Putamen (tissue), 1 donor: ENCODE results near the gene LIPM.
A peak's percentile ranks its signal among the peaks of the same experiment; 100 is the strongest.
"Not testable (repeated sequence)": the region's sequence is repeated elsewhere in the genome, so short reads cannot be mapped to it uniquely, and the experiment has no call there.

Experiments used
- DNase-seq: peaks from one replicate; pipeline ENCODE4 v3.0.0-alpha.2; 2016; ENCODE audit warnings: low spot score

LIPM gene

GRCh38 chr10:88800152-88801125 lies 2.1 kb upstream of the LIPM start:
- DNase-seq, result no peak

- DNase-seq, result no peak
Observed at GRCh38 chr10:88803641-88804040, 1.1 kb downstream of the LIPM start.

- DNase-seq, result no peak
Observed at GRCh38 chr10:88804083-88804812, 1.7 kb downstream of the LIPM start.

GRCh38 chr10:88805361-88805760 lies 2.8 kb downstream of the LIPM start:
- no peak for DNase-seq

- no peak for DNase-seq
Observed at GRCh38 chr10:88805924-88806323, 3.4 kb downstream of the LIPM start.

- no peak for DNase-seq
Observed at GRCh38 chr10:88809621-88810020, 7.1 kb downstream of the LIPM start.

GRCh38 chr10:88810196-88810961 lies 7.8 kb downstream of the LIPM start:
- DNase-seq, result peak; percentile 17

GRCh38 chr10:88813200-88813599 lies 10.7 kb downstream of the LIPM start:
- DNase-seq, result no peak

- DNase-seq, result no peak
Observed at GRCh38 chr10:88819290-88819689, 16.8 kb downstream of the LIPM start.

GRCh38 chr10:88820748-88821401 lies 18.3 kb downstream of the LIPM start:
- DNase-seq, result peak; percentile 19

GRCh38 chr10:88826388-88826787 lies 23.9 kb downstream of the LIPM start:
- no peak for DNase-seq

GRCh38 chr10:88827671-88828070 lies 25.1 kb downstream of the LIPM start:
- no peak for DNase-seq

GRCh38 chr10:88828310-88828709 lies 25.8 kb downstream of the LIPM start:
- no peak for DNase-seq

- no peak for DNase-seq
Observed at GRCh38 chr10:88830643-88831268, 28.2 kb downstream of the LIPM start.

GRCh38 chr10:88831709-88832108 lies 29.2 kb downstream of the LIPM start:
- no peak for DNase-seq

- no peak for DNase-seq
Observed at GRCh38 chr10:88832376-88832775, 29.8 kb downstream of the LIPM start.

GRCh38 chr10:88833156-88833555 lies 30.6 kb downstream of the LIPM start:
- DNase-seq, result no peak

- DNase-seq, result no peak
Observed at GRCh38 chr10:88833723-88834122, 31.2 kb downstream of the LIPM start.

- DNase-seq, result peak; percentile 76
Observed at GRCh38 chr10:88835096-88835909, 32.8 kb downstream of the LIPM start.

- no peak for DNase-seq
Observed at GRCh38 chr10:88835910-88836221, 33.3 kb downstream of the LIPM start.

GRCh38 chr10:88837632-88838031 lies 35.1 kb downstream of the LIPM start:
- DNase-seq, result not testable (repeated sequence)
